Thoracic aorta (tissue), 2 donors: Measurements from ENCODE around the gene SLC9A7. TPM values are rescaled to one million over a fixed set of nuclear protein-coding genes. Genes with fewer than 3 reads are reported as not detected.

Experiments used
- ATAC-seq: fragments of 150-250 bp; one replicate; pipeline ENCODE4 v1.8.0; 2017; ENCODE audit warnings: low read depth; ENCODE audit not compliant: insufficient number of reproducible peaks, low FRiP score
- DNase-seq: peaks from one replicate; pipeline ENCODE4 v3.0.0-alpha.2; 2020; ENCODE audit warnings: low spot score
- H3K27ac ChIP-seq, 2 donors: fragments of 200-600 bp; sonication (generic); 1 replicate in 1 of 2; 2 replicates in 1 of 2; pipeline ENCODE4 v1.5.1; 2016; ENCODE audit warnings: mild to moderate bottlenecking in 2 of 2, moderate library complexity in 2 of 2
- H3K27me3 ChIP-seq: fragments of 200-600 bp; sonication (generic); replicated peaks from 2 replicates; pipeline ENCODE4 v1.6.0; 2016; ENCODE audit warnings: mild to moderate bottlenecking; ENCODE audit not compliant: insufficient read depth
- H3K36me3 ChIP-seq: fragments of 200-600 bp; sonication (generic); one replicate; pipeline ENCODE4 v1.5.1; 2016
- H3K4me1 ChIP-seq, 2 donors: fragments of 200-600 bp; sonication (generic); 1 replicate in 1 of 2; 2 replicates in 1 of 2; pipeline versions ENCODE4 v1.5.1 to v1.6.0; 2016; ENCODE audit warnings: low read depth in 2 of 2, mild to moderate bottlenecking in 1 of 2; ENCODE audit not compliant: control insufficient read depth in 1 of 2
- H3K4me3 ChIP-seq: fragments of 200-600 bp; sonication (generic); 2 replicates; pipeline ENCODE4 v1.5.1; 2016; ENCODE audit warnings: mild to moderate bottlenecking
- H3K9me3 ChIP-seq: fragments of 200-600 bp; sonication (generic); 2 replicates; pipeline ENCODE4 v1.5.1; 2016
- CTCF ChIP-seq: fragments of 200-600 bp; sonication (generic); IDR thresholded peaks from one replicate; pipeline ENCODE4 v1.5.1; 2019; ENCODE audit warnings: antibody characterized with exemption
- total RNA-seq, 2 donors: library from RNA; depleted of rRNA; stranded (reverse); fragments of >200 nt; gene quantifications; one replicate each; pipeline versions ENCODE4 v1.1.0 to v1.2.3, GENCODE V29; 2016

Gene SLC9A7
- total RNA-seq, 2 donors from 2014 or later, result 6.7 to 12.2 TPM

- DNase-seq (no peak), ATAC-seq (no peak)
- H3K36me3 ChIP-seq, result no peaks in the 10 kb centered on the region
- H3K27ac ChIP-seq, result no peak overlapping the region
- no peaks in the 10 kb centered on the region for H3K9me3 ChIP-seq
- no peaks in the 10 kb centered on the region for H3K27me3 ChIP-seq
- TF ChIP-seq CTCF, result no peak
- H3K4me1 ChIP-seq, result peaks cover 0 to 19% of the 10 kb centered on the region in 2 donors
- no peak overlapping the region for H3K4me3 ChIP-seq
Observed at GRCh38 chrX:46624090-46624786, 134.7 kb downstream of the SLC9A7 start.

- H3K27ac ChIP-seq, result no peak overlapping the region
- DNase-seq (no peak), ATAC-seq (no peak)
- H3K4me1 ChIP-seq, result peaks cover 0 to 14% of the 10 kb centered on the region in 2 donors
- no peak overlapping the region for H3K4me3 ChIP-seq
- no peaks in the 10 kb centered on the region for H3K27me3 ChIP-seq
- TF ChIP-seq CTCF, result no peak
- no peaks in the 10 kb centered on the region for H3K36me3 ChIP-seq
- no peaks in the 10 kb centered on the region for H3K9me3 ChIP-seq
Observed at GRCh38 chrX:46621572-46621971, 137.3 kb downstream of the SLC9A7 start.

GRCh38 chrX:46620505-46620904, 138.4 kb downstream of the SLC9A7 start:
- no peak for ATAC-seq
- Histone ChIP-seq H3K36me3 (no peaks in the 10 kb centered on the region), H3K4me1 (peaks cover 0 to 14% of the 10 kb centered on the region in 2 donors), H3K27ac (no peak overlapping the region), H3K9me3 (no peaks in the 10 kb centered on the region), H3K4me3 (no peak overlapping the region), H3K27me3 (no peaks in the 10 kb centered on the region)
- TF ChIP-seq CTCF, result no peak
- no peak for DNase-seq

GRCh38 chrX:46618947-46619346, 140.0 kb downstream of the SLC9A7 start:
- DNase-seq (no peak), ATAC-seq (no peak)
- no peak for TF ChIP-seq CTCF
- H3K9me3 ChIP-seq, result no peaks in the 10 kb centered on the region
- peaks cover 0 to 14% of the 10 kb centered on the region in 2 donors for H3K4me1 ChIP-seq
- H3K27me3 ChIP-seq, result no peaks in the 10 kb centered on the region
- H3K36me3 ChIP-seq, result no peaks in the 10 kb centered on the region
- H3K27ac ChIP-seq, result no peak overlapping the region
- no peak overlapping the region for H3K4me3 ChIP-seq

- no peak overlapping the region for H3K4me3 ChIP-seq
- TF ChIP-seq CTCF, result no peak
- no peaks in the 10 kb centered on the region for H3K9me3 ChIP-seq
- H3K27me3 ChIP-seq, result no peaks in the 10 kb centered on the region
- DNase-seq, result no peak
- no peaks in the 10 kb centered on the region for H3K36me3 ChIP-seq
- peaks cover 0 to 13% of the 10 kb centered on the region in 2 donors for H3K4me1 ChIP-seq
- ATAC-seq, result no peak
- no peak overlapping the region for H3K27ac ChIP-seq
Observed at GRCh38 chrX:46617906-46618305, 141.0 kb downstream of the SLC9A7 start.
